ENCODE measurements around the gene ARL14EP. TPM values are rescaled to one million over a fixed set of nuclear protein-coding genes. Genes with fewer than 3 reads are reported as not detected.

ARL14EP gene
- total RNA-seq, 1 experiment from 2014 or later: 18.8 TPM

- Histone ChIP-seq H3K4me1 (replicated peaks) (no peaks in the 10 kb centered on the region), H3K36me3 (no peaks in the 10 kb centered on the region), H3K9me3 (replicated peaks) (no peaks in the 10 kb centered on the region), H3K27ac (no peak overlapping the region), H3K4me3 (no peak overlapping the region), H3K27me3 (replicated peaks) (no peaks in the 10 kb centered on the region)
- no peak for DNase-seq (ENCODE audit: low read depth in 1 of 2, low spot score in 2 of 2)
These were observed 47.3 kb downstream of the ARL14EP start for GRCh38 chr11:30370164-30370563.

GRCh38 chr11:30377347-30377746, 54.4 kb downstream of the ARL14EP start:
- no peak overlapping the region for H3K27ac ChIP-seq
- no peak for DNase-seq (ENCODE audit: low read depth in 1 of 2, low spot score in 2 of 2)

GRCh38 chr11:30380846-30381245, 57.9 kb downstream of the ARL14EP start:
- no peaks in the 10 kb centered on the region for H3K4me1 ChIP-seq (replicated peaks)
- no peaks in the 10 kb centered on the region for H3K9me3 ChIP-seq (replicated peaks)
- H3K27me3 ChIP-seq (replicated peaks): no peaks in the 10 kb centered on the region
- H3K27ac ChIP-seq: no peak overlapping the region
- DNase-seq (ENCODE audit: low read depth in 1 of 2, low spot score in 2 of 2): no peak
- H3K4me3 ChIP-seq: no peak overlapping the region
- H3K36me3 ChIP-seq: no peaks in the 10 kb centered on the region

More at GRCh38 chr11:30377347-30377746, 54.4 kb downstream of the ARL14EP start:
- no peak overlapping the region for H3K4me3 ChIP-seq
- no peaks in the 10 kb centered on the region for H3K9me3 ChIP-seq (replicated peaks)
- no peaks in the 10 kb centered on the region for H3K36me3 ChIP-seq
- H3K27me3 ChIP-seq (replicated peaks): no peaks in the 10 kb centered on the region
- no peaks in the 10 kb centered on the region for H3K4me1 ChIP-seq (replicated peaks)

- Histone ChIP-seq H3K27me3 (replicated peaks) (no peaks in the 10 kb centered on the region), H3K27ac (no peak overlapping the region), H3K9me3 (replicated peaks) (no peaks in the 10 kb centered on the region), H3K4me3 (no peak overlapping the region), H3K36me3 (no peaks in the 10 kb centered on the region), H3K4me1 (replicated peaks) (no peaks in the 10 kb centered on the region)
- no peak for DNase-seq (ENCODE audit: low read depth in 1 of 2, low spot score in 2 of 2)
These were observed 59.0 kb downstream of the ARL14EP start for GRCh38 chr11:30381879-30382278.

Other genes starting within 250 kb of the ARL14EP start
- not detected in 2 replicates for gene FSHB, start 92.1 kb upstream of the ARL14EP start, total RNA-seq (2014; rRNA removed; shearing (Covaris generic))